ENCODE data around the gene FBXL16. TPM values are rescaled to one million over a fixed set of nuclear protein-coding genes. Genes with fewer than 3 reads are reported as not detected.

Gene FBXL16
- total and polyA plus RNA-seq, 8 donors: 0.60 to 17.7 (median 2.3) TPM

DNA sequence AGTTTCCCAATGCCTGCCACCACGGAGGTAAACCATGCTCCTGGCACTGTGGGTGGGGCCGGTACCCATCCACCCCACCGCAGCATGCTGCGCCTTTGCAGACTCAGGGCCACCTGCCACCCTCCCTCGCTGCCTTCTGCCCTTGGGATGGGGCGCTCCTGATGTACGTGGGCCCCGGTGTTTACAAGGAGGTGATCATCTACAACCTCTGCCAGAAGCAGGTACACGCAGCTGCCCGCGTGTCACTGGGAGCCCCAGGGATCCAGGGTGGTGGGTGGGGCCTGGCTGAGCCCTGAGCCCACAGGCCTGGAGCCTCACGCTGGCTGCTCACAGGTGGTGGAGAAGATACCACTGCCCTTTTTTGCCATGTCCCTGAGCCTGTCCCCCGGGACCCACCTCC, 39.0 kb downstream of the FBXL16 start:
- H3K27ac ChIP-seq: no peak overlapping the region

DNA sequence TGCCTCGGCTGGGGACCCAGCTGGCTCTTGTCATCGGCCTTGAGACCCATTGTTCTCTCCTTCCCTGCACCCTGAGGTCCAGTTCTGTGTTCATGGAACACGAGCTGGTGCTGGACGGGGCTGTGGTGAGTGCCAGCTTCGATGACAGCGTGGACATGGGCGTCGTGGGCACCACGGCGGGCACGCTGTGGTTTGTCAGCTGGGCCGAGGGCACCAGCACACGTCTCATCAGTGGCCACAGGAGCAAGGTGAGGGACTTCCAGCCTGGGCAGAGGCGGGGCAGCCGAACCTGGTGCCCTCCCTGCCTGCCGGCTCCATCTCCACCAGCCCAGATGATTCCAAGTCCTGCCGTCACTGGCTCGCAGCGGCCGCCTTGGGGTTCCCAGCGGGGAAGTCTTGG, 43.0 kb downstream of the FBXL16 start:
- TF ChIP-seq, protein P1, sequence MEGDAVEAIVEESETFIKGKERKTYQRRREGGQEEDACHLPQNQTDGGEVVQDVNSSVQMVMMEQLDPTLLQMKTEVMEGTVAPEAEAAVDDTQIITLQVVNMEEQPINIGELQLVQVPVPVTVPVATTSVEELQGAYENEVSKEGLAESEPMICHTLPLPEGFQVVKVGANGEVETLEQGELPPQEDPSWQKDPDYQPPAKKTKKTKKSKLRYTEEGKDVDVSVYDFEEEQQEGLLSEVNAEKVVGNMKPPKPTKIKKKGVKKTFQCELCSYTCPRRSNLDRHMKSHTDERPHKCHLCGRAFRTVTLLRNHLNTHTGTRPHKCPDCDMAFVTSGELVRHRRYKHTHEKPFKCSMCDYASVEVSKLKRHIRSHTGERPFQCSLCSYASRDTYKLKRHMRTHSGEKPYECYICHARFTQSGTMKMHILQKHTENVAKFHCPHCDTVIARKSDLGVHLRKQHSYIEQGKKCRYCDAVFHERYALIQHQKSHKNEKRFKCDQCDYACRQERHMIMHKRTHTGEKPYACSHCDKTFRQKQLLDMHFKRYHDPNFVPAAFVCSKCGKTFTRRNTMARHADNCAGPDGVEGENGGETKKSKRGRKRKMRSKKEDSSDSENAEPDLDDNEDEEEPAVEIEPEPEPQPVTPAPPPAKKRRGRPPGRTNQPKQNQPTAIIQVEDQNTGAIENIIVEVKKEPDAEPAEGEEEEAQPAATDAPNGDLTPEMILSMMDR (IDR thresholded peaks at IDR 0.05): no peak
- no peak overlapping the region for H3K27ac ChIP-seq
- H3K4me3 ChIP-seq: no peak overlapping the region
- ATAC-seq (no peak), FAIRE-seq (no peak), DNase-seq (no peak)
- no peaks in the 10 kb centered on the region for H3K9me3 ChIP-seq
- no peaks in the 10 kb centered on the region for H3K36me3 ChIP-seq
- WGBS, 2 donors: 90 to 92% methylated on average over 20 to 21 of the region's 21 CpGs
- peaks cover 6 to 8% (median 7%) of the 10 kb centered on the region in 3 donors for H3K4me1 ChIP-seq
- intact Hi-C loops (cut with DNase I): loop anchor here in 1 of 3 donors (5.0 kb wide), 1 partner anchor 85 kb away; no protein-coding TSS in a partner anchor
- H3K27me3 ChIP-seq: no peaks in the 10 kb centered on the region

More for the DNA sequence above, 39.0 kb downstream of the FBXL16 start:
- Histone ChIP-seq H3K4me3 (no peak overlapping the region), H3K27me3 (no peaks in the 10 kb centered on the region), H3K4me1 (peaks cover under 1 to 10% (median 7%) of the 10 kb centered on the region in 3 donors), H3K9me3 (no peaks in the 10 kb centered on the region), H3K36me3 (peaks cover 6 to 20% (median 18%) of the 10 kb centered on the region in 3 donors)
- 88 to 96% methylated on average over 13 of the region's 13 CpGs for WGBS, 2 donors
- intact Hi-C loops (cut with DNase I): no loop called here
- FAIRE-seq: no peak
- no peak for ATAC-seq
- TF ChIP-seq, protein P1 (IDR thresholded peaks at IDR 0.05): no peak
- DNase-seq: no peak

DNA sequence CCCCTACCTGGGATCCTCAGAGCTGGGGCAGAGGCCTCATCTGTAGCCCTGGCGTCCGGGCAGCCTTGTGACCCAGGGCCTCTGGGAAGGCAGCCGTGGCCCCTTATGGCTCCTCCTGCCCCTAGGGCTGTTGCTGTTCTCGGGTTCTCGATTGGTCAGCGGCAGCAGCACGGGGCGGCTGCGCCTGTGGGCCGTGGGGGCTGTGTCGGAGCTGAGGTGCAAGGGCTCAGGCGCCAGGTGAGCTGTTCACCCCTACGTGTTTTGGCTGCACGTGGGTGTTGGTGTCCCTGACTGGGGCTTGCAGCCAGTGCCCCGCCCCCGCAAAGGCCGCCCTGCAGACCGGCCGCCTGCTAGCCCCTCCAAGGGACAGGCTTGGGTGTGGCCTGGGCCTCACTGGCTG, 43.5 kb downstream of the FBXL16 start:
- Histone ChIP-seq H3K4me1 (peaks cover 5 to 7% (median 5%) of the 10 kb centered on the region in 3 donors), H3K4me3 (no peak overlapping the region), H3K27ac (no peak overlapping the region), H3K27me3 (no peaks in the 10 kb centered on the region), H3K36me3 (no peaks in the 10 kb centered on the region), H3K9me3 (no peaks in the 10 kb centered on the region)
- no peak for FAIRE-seq
- ATAC-seq: no peak
- WGBS, 2 donors: 90 to 94% methylated on average over 19 of the region's 19 CpGs
- DNase-seq: peak in 1 of 6 donors; percentile 82
- TF ChIP-seq, protein P1 (IDR thresholded peaks at IDR 0.05): no peak
- intact Hi-C loops (cut with DNase I): loop anchor here in 1 of 3 donors (5.0 kb wide), 1 partner anchor 85 kb away; no protein-coding TSS in a partner anchor

DNA sequence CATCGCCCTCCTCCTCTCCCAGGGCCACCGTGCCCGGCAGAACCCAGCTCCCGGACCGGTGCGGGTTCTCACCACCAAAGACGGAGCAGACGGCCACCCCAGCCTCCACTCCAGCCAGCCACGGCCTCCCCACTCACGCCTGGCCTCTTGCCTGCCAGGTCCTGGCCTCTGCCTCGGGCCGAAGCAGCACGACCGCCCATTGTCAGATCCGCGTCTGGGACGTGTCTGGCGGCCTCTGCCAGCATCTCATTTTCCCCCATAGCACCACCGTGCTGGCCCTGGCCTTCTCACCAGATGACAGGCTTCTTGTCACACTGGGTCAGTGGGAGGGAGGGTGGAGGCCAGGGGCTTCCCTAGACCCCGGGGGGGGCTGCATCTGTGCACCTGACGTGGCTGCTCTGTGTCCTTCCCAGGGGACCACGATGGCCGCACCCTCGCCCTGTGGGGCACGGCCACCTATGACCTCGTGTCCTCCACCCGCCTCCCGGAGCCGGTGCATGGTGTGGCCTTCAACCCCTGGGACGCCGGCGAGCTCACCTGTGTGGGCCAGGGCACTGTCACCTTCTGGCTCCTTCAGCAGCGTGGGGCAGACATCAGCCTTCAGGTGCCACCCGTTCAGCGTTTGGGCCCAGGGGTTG, 44.3 kb downstream of the FBXL16 start:
- Histone ChIP-seq H3K9me3 (no peaks in the 10 kb centered on the region), H3K27ac (peak overlapping the region; percentile 55 to 64 (median 62)), H3K36me3 (no peaks in the 10 kb centered on the region), H3K27me3 (no peaks in the 10 kb centered on the region), H3K4me1 (peaks cover 5 to 7% (median 5%) of the 10 kb centered on the region in 3 donors), H3K4me3 (peak overlapping the region in 1 of 4 donors; percentile 9)
- FAIRE-seq: no peak
- peak; percentile 1 to 12 (median 8) for ATAC-seq
- TF ChIP-seq, protein P1 (IDR thresholded peaks at IDR 0.05): no peak
- intact Hi-C loops (cut with DNase I): loop anchor here in 1 of 3 donors (5.0 kb wide), 1 partner anchor 84 kb away; no protein-coding TSS in a partner anchor
- DNase-seq: peak in 2 of 6 donors; percentile 71 to 87
- WGBS, 2 donors: 25 to 33% methylated on average over 34 to 35 of the region's 35 CpGs
